Measurements from ENCODE around the gene SLC17A9. TPM values are rescaled to one million over a fixed set of nuclear protein-coding genes. Genes with fewer than 3 reads are reported as not detected.

SLC17A9 gene
- total RNA-seq, 4 donors from 2014 or later = 0.10 to 2.1 (median 0.66) TPM

DNA sequence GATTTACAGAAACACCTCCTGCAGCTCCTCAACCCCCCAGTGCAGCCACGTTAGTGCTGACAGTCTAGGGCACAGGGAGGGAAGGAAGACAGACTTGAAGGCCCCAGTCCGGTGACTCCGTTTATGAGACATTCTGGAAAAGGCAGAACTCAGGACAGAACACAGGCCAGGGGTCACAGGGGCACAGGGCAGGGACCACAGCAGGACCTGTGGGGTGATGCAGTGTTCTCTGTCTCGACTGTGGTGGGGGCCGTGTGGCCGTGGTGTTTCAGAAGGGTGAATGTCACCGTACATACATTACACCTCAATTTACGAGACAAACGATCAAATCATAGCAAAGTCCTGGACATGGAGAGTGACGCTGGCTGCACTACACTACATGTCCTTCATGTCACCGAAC, 43.0 kb downstream of the SLC17A9 start:
- TF ChIP-seq EP300 (IDR thresholded peaks at IDR 0.05) = no peak
- TF ChIP-seq POLR2AphosphoS5 (IDR thresholded peaks at IDR 0.05) = no peak
- TF ChIP-seq, protein P1, sequence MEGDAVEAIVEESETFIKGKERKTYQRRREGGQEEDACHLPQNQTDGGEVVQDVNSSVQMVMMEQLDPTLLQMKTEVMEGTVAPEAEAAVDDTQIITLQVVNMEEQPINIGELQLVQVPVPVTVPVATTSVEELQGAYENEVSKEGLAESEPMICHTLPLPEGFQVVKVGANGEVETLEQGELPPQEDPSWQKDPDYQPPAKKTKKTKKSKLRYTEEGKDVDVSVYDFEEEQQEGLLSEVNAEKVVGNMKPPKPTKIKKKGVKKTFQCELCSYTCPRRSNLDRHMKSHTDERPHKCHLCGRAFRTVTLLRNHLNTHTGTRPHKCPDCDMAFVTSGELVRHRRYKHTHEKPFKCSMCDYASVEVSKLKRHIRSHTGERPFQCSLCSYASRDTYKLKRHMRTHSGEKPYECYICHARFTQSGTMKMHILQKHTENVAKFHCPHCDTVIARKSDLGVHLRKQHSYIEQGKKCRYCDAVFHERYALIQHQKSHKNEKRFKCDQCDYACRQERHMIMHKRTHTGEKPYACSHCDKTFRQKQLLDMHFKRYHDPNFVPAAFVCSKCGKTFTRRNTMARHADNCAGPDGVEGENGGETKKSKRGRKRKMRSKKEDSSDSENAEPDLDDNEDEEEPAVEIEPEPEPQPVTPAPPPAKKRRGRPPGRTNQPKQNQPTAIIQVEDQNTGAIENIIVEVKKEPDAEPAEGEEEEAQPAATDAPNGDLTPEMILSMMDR (IDR thresholded peaks at IDR 0.05) = no peak
- TF ChIP-seq POLR2A (IDR thresholded peaks at IDR 0.05) = no peak
- Histone ChIP-seq H3K4me3 (no peak overlapping the region), H3K27me3 (peaks cover 88% of the 10 kb centered on the region), H3K9me3 (no peaks in the 10 kb centered on the region), H3K4me1 (no peaks in the 10 kb centered on the region), H3K27ac (no peak overlapping the region), H3K36me3 (no peaks in the 10 kb centered on the region)
- no peak for DNase-seq (ENCODE audit: low spot score in 2 of 2)
- 67% methylated on average over 11 of the region's 11 CpGs for WGBS

DNA sequence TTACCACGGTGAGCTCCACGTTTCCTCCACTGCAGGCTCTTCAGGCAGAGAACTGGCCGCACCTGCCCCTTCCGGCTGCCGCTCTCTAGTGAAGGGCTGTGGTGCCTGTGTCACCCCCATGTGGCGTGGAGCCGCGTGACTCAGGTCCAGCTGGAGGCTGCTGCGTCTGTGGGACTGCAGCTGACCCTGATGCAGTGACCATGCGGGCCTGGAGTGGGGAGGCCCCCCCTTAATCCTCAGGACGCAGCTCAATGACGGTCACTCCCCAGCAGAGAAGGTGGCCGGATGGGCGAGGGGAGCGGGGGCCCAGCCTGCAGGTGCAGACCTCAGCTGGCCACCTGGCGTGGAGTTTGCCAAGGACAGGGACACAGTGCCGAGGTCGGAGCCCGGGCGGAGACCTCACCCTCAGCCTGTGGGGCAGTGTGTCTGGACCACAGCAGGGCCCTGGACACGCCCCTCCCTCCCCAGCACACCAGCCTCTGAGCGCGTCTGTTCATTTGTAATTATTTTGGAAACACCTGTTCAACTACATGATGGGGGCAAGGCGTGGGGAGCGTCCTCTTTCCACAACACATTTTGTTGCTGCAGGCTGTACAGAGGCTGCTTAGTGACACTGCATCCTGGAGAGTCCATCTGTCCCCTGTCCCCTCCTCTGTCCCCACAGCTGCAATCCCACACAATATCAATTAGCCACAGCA, 43.5 kb downstream of the SLC17A9 start:
- 76% methylated on average over 24 of the region's 25 CpGs for WGBS
- TF ChIP-seq POLR2AphosphoS5 (IDR thresholded peaks at IDR 0.05) (no peak), EP300 (IDR thresholded peaks at IDR 0.05) (no peak), POLR2A (IDR thresholded peaks at IDR 0.05) (no peak)
- TF ChIP-seq, protein P1 (IDR thresholded peaks at IDR 0.05) = no peak
- H3K27ac ChIP-seq = no peak overlapping the region
- no peak overlapping the region for H3K4me3 ChIP-seq
- no peaks in the 10 kb centered on the region for H3K36me3 ChIP-seq
- no peaks in the 10 kb centered on the region for H3K4me1 ChIP-seq
- no peak for DNase-seq (ENCODE audit: low spot score in 2 of 2)
- no peaks in the 10 kb centered on the region for H3K9me3 ChIP-seq
- peaks cover 88% of the 10 kb centered on the region for H3K27me3 ChIP-seq

DNA sequence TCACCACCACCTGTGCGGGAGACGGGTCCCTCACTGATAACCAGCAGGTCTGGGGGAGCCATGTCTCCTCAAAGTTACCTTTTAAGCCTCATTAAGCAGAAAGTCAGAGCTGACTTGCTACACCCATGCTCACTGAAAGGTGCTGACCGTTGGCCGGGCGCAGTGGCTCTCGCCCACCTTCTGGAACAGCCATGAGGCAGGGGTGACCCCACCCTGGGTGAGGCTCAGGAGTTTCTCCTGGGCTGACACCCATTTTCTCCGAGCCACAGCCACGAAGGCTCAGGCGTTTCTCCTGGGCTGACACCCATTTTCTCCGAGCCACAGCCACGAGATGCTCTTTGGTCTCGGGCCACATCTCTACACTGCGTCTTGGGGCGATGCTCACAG, 44.1 kb downstream of the SLC17A9 start:
- no peaks in the 10 kb centered on the region for H3K4me1 ChIP-seq
- peaks cover 88% of the 10 kb centered on the region for H3K27me3 ChIP-seq
- DNase-seq (ENCODE audit: low spot score in 2 of 2) = no peak
- H3K36me3 ChIP-seq = no peaks in the 10 kb centered on the region
- WGBS = 79% methylated on average over 13 of the region's 14 CpGs
- no peak overlapping the region for H3K4me3 ChIP-seq
- TF ChIP-seq POLR2AphosphoS5 (IDR thresholded peaks at IDR 0.05) = no peak
- TF ChIP-seq, protein P1 (IDR thresholded peaks at IDR 0.05) = no peak
- TF ChIP-seq EP300 (IDR thresholded peaks at IDR 0.05) = no peak
- no peak for TF ChIP-seq POLR2A (IDR thresholded peaks at IDR 0.05)
- no peaks in the 10 kb centered on the region for H3K9me3 ChIP-seq
- no peak overlapping the region for H3K27ac ChIP-seq

DNA sequence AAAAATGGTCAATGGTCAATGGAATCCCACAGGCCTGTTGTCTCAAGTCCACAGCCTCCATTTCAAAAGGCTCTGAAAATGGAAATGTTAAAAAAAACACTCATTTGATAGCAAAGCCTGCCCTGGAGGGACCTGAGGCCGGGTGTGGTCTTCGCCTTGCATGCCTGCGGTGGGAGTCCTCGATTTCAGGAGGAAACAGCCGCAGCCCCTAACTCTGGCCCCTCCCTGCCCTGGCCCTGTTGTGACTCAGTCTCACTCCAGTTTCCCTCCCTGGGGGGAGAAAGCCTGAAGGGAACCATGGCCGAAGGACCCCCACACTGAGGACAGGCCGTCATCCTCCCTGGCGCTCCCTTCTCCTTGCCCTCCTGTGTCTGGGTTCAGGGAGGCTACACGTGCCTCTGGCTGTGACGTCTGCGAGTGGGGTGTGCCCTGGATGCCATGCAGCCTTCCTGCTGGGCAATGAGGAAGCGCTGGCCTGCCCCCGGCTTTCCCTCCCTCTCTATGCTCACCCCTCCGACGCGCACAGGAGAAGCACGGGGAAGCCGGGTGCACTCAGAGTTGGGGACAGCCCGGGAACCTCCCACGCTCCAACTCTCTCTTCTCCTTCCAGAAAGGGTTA, 45.0 kb downstream of the SLC17A9 start:
- no peaks in the 10 kb centered on the region for H3K4me1 ChIP-seq
- TF ChIP-seq EP300 (IDR thresholded peaks at IDR 0.05) = no peak
- TF ChIP-seq POLR2AphosphoS5 (IDR thresholded peaks at IDR 0.05) = no peak
- TF ChIP-seq POLR2A (IDR thresholded peaks at IDR 0.05) = no peak
- TF ChIP-seq, protein P1 (IDR thresholded peaks at IDR 0.05) = no peak
- H3K9me3 ChIP-seq = no peaks in the 10 kb centered on the region
- no peak overlapping the region for H3K4me3 ChIP-seq
- peaks cover 89% of the 10 kb centered on the region for H3K27me3 ChIP-seq
- H3K27ac ChIP-seq = no peak overlapping the region
- WGBS = 14% methylated on average over 17 of the region's 20 CpGs
- no peaks in the 10 kb centered on the region for H3K36me3 ChIP-seq
- no peak for DNase-seq (ENCODE audit: low spot score in 2 of 2)

DNA sequence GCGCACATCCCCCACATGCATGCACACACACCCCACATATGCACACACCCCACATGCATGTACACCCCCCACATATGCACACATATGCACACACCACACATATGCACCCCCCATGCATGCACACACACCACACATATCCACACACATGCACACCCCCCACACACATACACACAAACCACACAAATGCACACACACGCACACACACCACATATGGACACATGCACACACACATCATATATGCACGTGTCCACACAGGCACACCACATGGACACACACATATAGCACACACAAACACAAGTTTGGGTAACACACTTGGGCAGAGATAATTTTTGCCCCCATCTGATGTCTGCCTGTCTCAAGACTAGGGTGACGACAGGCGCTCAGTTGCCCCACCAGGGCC, 45.9 kb downstream of the SLC17A9 start:
- Histone ChIP-seq H3K27ac (no peak overlapping the region), H3K4me1 (no peaks in the 10 kb centered on the region), H3K4me3 (no peak overlapping the region), H3K9me3 (no peaks in the 10 kb centered on the region), H3K27me3 (peaks cover 92% of the 10 kb centered on the region), H3K36me3 (no peaks in the 10 kb centered on the region)
- DNase-seq (ENCODE audit: low spot score in 2 of 2) = no peak
- WGBS = 67% methylated on average over 5 of the region's 5 CpGs
- no peak for TF ChIP-seq POLR2A (IDR thresholded peaks at IDR 0.05)
- TF ChIP-seq, protein P1 (IDR thresholded peaks at IDR 0.05) = no peak
- no peak for TF ChIP-seq EP300 (IDR thresholded peaks at IDR 0.05)
- no peak for TF ChIP-seq POLR2AphosphoS5 (IDR thresholded peaks at IDR 0.05)
